Measurements from ENCODE around the gene STKLD1. TPM values are rescaled to one million over a fixed set of nuclear protein-coding genes. Genes with fewer than 3 reads are reported as not detected.

STKLD1 gene
- total RNA-seq, 1 experiment from 2014 or later, result 4.1 TPM

GRCh38 chr9:133443982-133444381, 67.8 kb downstream of the STKLD1 start:
- Histone ChIP-seq H3K9ac (ENCODE audit: low read length) (no peak overlapping the region), H3K36me3 (ENCODE audit: low read depth, low read length) (no peaks in the 10 kb centered on the region), H3K27ac (ENCODE audit: low read length) (no peak overlapping the region), H3K4me2 (ENCODE audit: low read length) (no peak overlapping the region), H3K4me1 (ENCODE audit: insufficient read depth, low read length) (no peaks in the 10 kb centered on the region), H3K9me2 (replicated peaks; ENCODE audit: low read length) (no peaks in the 10 kb centered on the region), H3F3A (ENCODE audit: low read length, unreplicated experiment) (no peaks in the 10 kb centered on the region), H3K27me3 (ENCODE audit: low read length) (no peaks in the 10 kb centered on the region), H3K9me3 (ENCODE audit: low read length) (no peaks in the 10 kb centered on the region), H4K20me1 (ENCODE audit: low read length) (no peaks in the 10 kb centered on the region), H3K79me2 (ENCODE audit: low read length) (no peaks in the 10 kb centered on the region), H2AFZ (ENCODE audit: low read length) (no peak overlapping the region), H3K4me3 (ENCODE audit: low read length) (no peak overlapping the region)
- TF ChIP-seq EZH2 (IDR thresholded peaks at IDR 0.05; ENCODE audit: low read length, unreplicated experiment) (no peak), EZH2phosphoT487 (IDR thresholded peaks at IDR 0.05; ENCODE audit: borderline replicate concordance, low read length) (no peak), CTCF (conservative IDR thresholded peaks at IDR 0.05; ENCODE audit: low read depth, low read length) (no peak)
- CTCF ChIA-PET, result no interaction called here
- intact Hi-C loops (cut with micrococcal nuclease), result no loop called here
- DNase-seq, result no peak
- ATAC-seq, result no peak
- POLR2A ChIA-PET (ENCODE audit: unreplicated experiment), result no interaction called here
- BruUV-seq (replicated peaks), result no TSS peak

- H3K36me3 ChIP-seq (ENCODE audit: low read depth, low read length), result no peaks in the 10 kb centered on the region
- H3K27me3 ChIP-seq (ENCODE audit: low read length), result no peaks in the 10 kb centered on the region
- H4K20me1 ChIP-seq (ENCODE audit: low read length), result no peaks in the 10 kb centered on the region
- no peak overlapping the region for H3K9ac ChIP-seq (ENCODE audit: low read length)
- ChIA-PET CTCF (no interaction called here), POLR2A (ENCODE audit: unreplicated experiment) (no interaction called here)
- intact Hi-C loops (cut with micrococcal nuclease), result no loop called here
- no peak for TF ChIP-seq EZH2 (IDR thresholded peaks at IDR 0.05; ENCODE audit: low read length, unreplicated experiment)
- no peak for TF ChIP-seq EZH2phosphoT487 (IDR thresholded peaks at IDR 0.05; ENCODE audit: borderline replicate concordance, low read length)
- TF ChIP-seq CTCF (conservative IDR thresholded peaks at IDR 0.05; ENCODE audit: low read depth, low read length), result no peak
- H3K4me1 ChIP-seq (ENCODE audit: insufficient read depth, low read length), result peaks cover 6% of the 10 kb centered on the region; the same call in 1 of the 2 replicates
- H3K9me3 ChIP-seq (ENCODE audit: low read length), result no peaks in the 10 kb centered on the region
- H3K4me2 ChIP-seq (ENCODE audit: low read length), result no peak overlapping the region
- H3K9me2 ChIP-seq (replicated peaks; ENCODE audit: low read length), result no peaks in the 10 kb centered on the region
- no peak for ATAC-seq
- no peaks in the 10 kb centered on the region for H3K79me2 ChIP-seq (ENCODE audit: low read length)
- no TSS peak for BruUV-seq (replicated peaks)
- no peak overlapping the region for H2AFZ ChIP-seq (ENCODE audit: low read length)
- H3F3A ChIP-seq (ENCODE audit: low read length, unreplicated experiment), result no peaks in the 10 kb centered on the region
- H3K27ac ChIP-seq (ENCODE audit: low read length), result no peak overlapping the region
- DNase-seq, result no peak
- no peak overlapping the region for H3K4me3 ChIP-seq (ENCODE audit: low read length)
Observed at GRCh38 chr9:133445293-133445969, 69.3 kb downstream of the STKLD1 start.

GRCh38 chr9:133448487-133448972, 72.4 kb downstream of the STKLD1 start:
- intact Hi-C loops (cut with micrococcal nuclease), result no loop called here
- H3K9ac ChIP-seq (ENCODE audit: low read length), result no peak overlapping the region
- H3F3A ChIP-seq (ENCODE audit: low read length, unreplicated experiment), result no peaks in the 10 kb centered on the region
- H3K27me3 ChIP-seq (ENCODE audit: low read length), result no peaks in the 10 kb centered on the region
- H3K4me2 ChIP-seq (ENCODE audit: low read length), result no peak overlapping the region
- no peaks in the 10 kb centered on the region for H4K20me1 ChIP-seq (ENCODE audit: low read length)
- peaks cover 6% of the 10 kb centered on the region; the same call in 1 of the 2 replicates for H3K4me1 ChIP-seq (ENCODE audit: insufficient read depth, low read length)
- ChIA-PET CTCF (no interaction called here), POLR2A (ENCODE audit: unreplicated experiment) (no interaction called here)
- H2AFZ ChIP-seq (ENCODE audit: low read length), result no peak overlapping the region
- no peak overlapping the region for H3K27ac ChIP-seq (ENCODE audit: low read length)
- H3K4me3 ChIP-seq (ENCODE audit: low read length), result no peak overlapping the region
- no peaks in the 10 kb centered on the region for H3K36me3 ChIP-seq (ENCODE audit: low read depth, low read length)
- ATAC-seq (no peak), DNase-seq (no peak)
- BruUV-seq (replicated peaks), result no TSS peak
- H3K9me2 ChIP-seq (replicated peaks; ENCODE audit: low read length), result no peaks in the 10 kb centered on the region
- H3K9me3 ChIP-seq (ENCODE audit: low read length), result no peaks in the 10 kb centered on the region
- TF ChIP-seq EZH2phosphoT487 (IDR thresholded peaks at IDR 0.05; ENCODE audit: borderline replicate concordance, low read length) (no peak), CTCF (conservative IDR thresholded peaks at IDR 0.05; ENCODE audit: low read depth, low read length) (no peak), EZH2 (IDR thresholded peaks at IDR 0.05; ENCODE audit: low read length, unreplicated experiment) (no peak)
- no peaks in the 10 kb centered on the region for H3K79me2 ChIP-seq (ENCODE audit: low read length)
